ENCODE measurements around the gene SH3BP1.
"Not testable (repeated sequence)": the region's sequence is repeated elsewhere in the genome, so short reads cannot be mapped to it uniquely, and the experiment has no call there.

Gene SH3BP1

GRCh38 chr22:37639070-37639760, at the start of gene SH3BP1:
TSS of gene SH3BP1 (plus strand) at chr22:37639669. CDS start at chr22:37639788, 119 bp downstream.
- DNase-seq: peak in 4 of 51 donors; percentile 18 to 35 (median 26)

GRCh38 chr22:37591081-37591480, 48.4 kb upstream of the SH3BP1 start:
- DNase-seq: not testable (repeated sequence)

- no peak for DNase-seq
These were observed 47.6 kb upstream of the SH3BP1 start for GRCh38 chr22:37591823-37592404.

- DNase-seq: no peak
These were observed 45.2 kb upstream of the SH3BP1 start for GRCh38 chr22:37594237-37594636.

GRCh38 chr22:37599153-37599552, 40.3 kb upstream of the SH3BP1 start:
- peak in 1 of 51 donors; percentile 19 for DNase-seq

- DNase-seq: no peak
These were observed 38.3 kb upstream of the SH3BP1 start for GRCh38 chr22:37601203-37601539.

- no peak for DNase-seq
These were observed 37.7 kb upstream of the SH3BP1 start for GRCh38 chr22:37601540-37602442.

- DNase-seq: not testable (repeated sequence)
These were observed 36.8 kb upstream of the SH3BP1 start for GRCh38 chr22:37602546-37603277.

- no peak for DNase-seq
These were observed 35.4 kb upstream of the SH3BP1 start for GRCh38 chr22:37604074-37604473.

GRCh38 chr22:37604875-37605274, 34.6 kb upstream of the SH3BP1 start:
- DNase-seq: no peak

GRCh38 chr22:37607010-37607934, 32.2 kb upstream of the SH3BP1 start:
- peak in 48 of 51 donors; percentile 19 to 85 (median 61) for DNase-seq

GRCh38 chr22:37607935-37608476, 31.5 kb upstream of the SH3BP1 start:
- no peak for DNase-seq

- DNase-seq: peak; percentile 64 to 100 (median 95)
These were observed 30.8 kb upstream of the SH3BP1 start, which contains the start of gene GGA1 for GRCh38 chr22:37608477-37609239. TSS of gene GGA1 (plus strand) at chr22:37608834. CDS start at chr22:37608861, 27 bp downstream.

- DNase-seq: peak in 3 of 51 donors; percentile 59 to 62 (median 62)
These were observed 30.0 kb upstream of the SH3BP1 start for GRCh38 chr22:37609240-37610152.

GRCh38 chr22:37610153-37610475, 29.4 kb upstream of the SH3BP1 start:
- DNase-seq: not testable (repeated sequence)

- peak in 6 of 51 donors; percentile 13 to 30 (median 24) for DNase-seq
These were observed 28.9 kb upstream of the SH3BP1 start for GRCh38 chr22:37610480-37611129.

GRCh38 chr22:37611207-37611606, 28.3 kb upstream of the SH3BP1 start:
- DNase-seq: no peak
